DOHH2 (cell line): ENCODE data around the gene TACC2.

ENCODE experiments used
- H3F3A ChIP-seq: fragments of 200-600 bp; sonication (generic), shearing (Covaris generic); 2 replicates; pipeline ENCODE4 v1.6.0; 2016; ENCODE audit warnings: antibody characterized with exemption, mild to moderate bottlenecking; ENCODE audit not compliant: control insufficient read depth, insufficient read depth
- H3K27ac ChIP-seq: fragments of 200-600 bp; sonication (generic); 2 replicates; pipeline ENCODE4 v1.5.1; 2014; ENCODE audit warnings: low read depth, mild to moderate bottlenecking, low read length, moderate library complexity
- H3K27me3 ChIP-seq: fragments of 200-600 bp; sonication (generic); 2 replicates; pipeline ENCODE4 v1.6.1; 2014; ENCODE audit warnings: mild to moderate bottlenecking, low read length, mixed read lengths; ENCODE audit not compliant: control insufficient read depth
- H3K36me3 ChIP-seq: fragments of 200-600 bp; sonication (generic); 2 replicates; pipeline ENCODE4 v1.6.1; 2014; ENCODE audit warnings: mild to moderate bottlenecking, low read length, moderate library complexity, mixed read lengths; ENCODE audit not compliant: control insufficient read depth
- H3K4me1 ChIP-seq: fragments of 200-600 bp; sonication (generic); 2 replicates; pipeline ENCODE4 v1.6.1; 2014; ENCODE audit warnings: mild to moderate bottlenecking, low read length, mixed read lengths; ENCODE audit not compliant: control insufficient read depth
- H3K4me2 ChIP-seq: fragments of 200-600 bp; sonication (generic); 2 replicates; pipeline ENCODE4 v1.6.0; 2014; ENCODE audit warnings: mild to moderate bottlenecking, low read length, moderate library complexity
- H3K4me3 ChIP-seq: fragments of 200-600 bp; sonication (generic); 2 replicates; pipeline ENCODE4 v1.5.1; 2014; ENCODE audit warnings: mild to moderate bottlenecking, low read length, mixed read lengths
- H3K79me2 ChIP-seq: fragments of 200-600 bp; sonication (generic); 2 replicates; pipeline ENCODE4 v1.6.1; 2014; ENCODE audit warnings: mild to moderate bottlenecking, low read length, mixed read lengths; ENCODE audit not compliant: control insufficient read depth
- H3K9me2 ChIP-seq: fragments of 200-600 bp; sonication (generic); replicated peaks from 2 replicates; pipeline ENCODE4 v1.6.1; 2014; ENCODE audit warnings: mild to moderate bottlenecking, low read length, mixed read lengths; ENCODE audit not compliant: control insufficient read depth
- H3K9me3 ChIP-seq: fragments of 200-600 bp; sonication (generic); 2 replicates; pipeline ENCODE4 v1.6.1; 2014; ENCODE audit warnings: antibody characterized with exemption, low read length, mixed read lengths; ENCODE audit not compliant: control insufficient read depth, insufficient read depth
- H4K20me1 ChIP-seq: fragments of 200-600 bp; sonication (generic); 2 replicates; pipeline ENCODE4 v1.6.0; 2014; ENCODE audit warnings: low read depth, mild to moderate bottlenecking, antibody characterized with exemption, low read length, moderate library complexity; ENCODE audit not compliant: control insufficient read depth, insufficient read depth
- EZH2phosphoT487 ChIP-seq: fragments of 200-600 bp; sonication (generic); IDR thresholded peaks from 2 replicates; pipeline ENCODE4 v1.6.1; 2017; ENCODE audit warnings: borderline replicate concordance, mild to moderate bottlenecking, antibody characterized with exemption, low read length, moderate library complexity, mixed read lengths
- TF ChIP-seq, protein P1 (sequence below): fragments of 200-600 bp; sonication (generic); IDR thresholded peaks from one replicate; pipeline ENCODE4 v1.5.1; 2014; ENCODE audit warnings: antibody characterized with exemption, mild to moderate bottlenecking, low read depth, low read length; ENCODE audit not compliant: poor library complexity, severe bottlenecking

The TACC2 gene

DNA sequence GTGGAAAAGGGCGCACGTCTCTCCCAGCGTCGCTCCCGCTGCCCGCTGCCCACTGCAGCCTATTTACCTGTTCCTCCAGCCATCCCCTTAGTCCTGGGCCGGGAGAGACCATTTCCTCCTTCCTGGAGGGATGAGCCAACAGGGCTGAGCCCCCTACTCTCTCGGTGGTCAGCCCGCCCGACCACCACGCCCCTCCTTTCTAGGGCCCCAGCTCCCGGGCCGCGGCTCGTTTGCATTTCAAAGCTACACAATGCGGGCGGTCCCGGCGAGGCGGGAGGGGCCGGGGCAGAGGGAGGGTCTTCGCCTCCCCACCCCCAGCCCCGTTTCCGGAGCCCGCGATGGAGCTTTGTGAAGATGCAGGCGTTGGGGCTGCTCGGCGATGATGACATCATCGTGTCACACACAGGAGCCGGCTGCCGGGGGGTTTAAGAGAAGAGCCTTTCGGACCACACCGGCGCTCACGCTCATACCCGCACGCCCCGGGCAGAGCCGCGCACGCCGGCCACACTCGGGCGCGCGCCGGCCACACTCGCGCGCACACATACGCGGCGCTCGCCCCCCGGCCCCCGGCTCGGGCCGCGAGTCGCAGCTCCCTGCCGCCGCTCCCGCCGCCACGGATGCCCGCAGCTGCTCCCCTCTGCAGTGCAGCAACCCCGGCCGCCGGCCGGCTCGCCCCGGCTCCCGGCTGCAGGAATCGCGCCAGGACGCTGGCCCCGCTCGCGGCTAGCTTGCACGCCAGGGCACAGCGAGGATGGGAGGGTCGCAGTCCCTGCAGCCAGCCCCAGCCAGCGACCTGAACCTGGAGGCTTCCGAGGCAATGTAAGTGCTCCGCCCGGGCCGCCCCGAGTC, 174.4 kb downstream of the TACC2 start:
- H3K27ac ChIP-seq: no peak overlapping the region
- no peaks in the 10 kb centered on the region for H3K36me3 ChIP-seq
- no peaks in the 10 kb centered on the region for H3K4me1 ChIP-seq
- H3K79me2 ChIP-seq: no peaks in the 10 kb centered on the region
- no peaks in the 10 kb centered on the region for H3K9me3 ChIP-seq
- H3K4me2 ChIP-seq: no peak overlapping the region
- no peaks in the 10 kb centered on the region for H4K20me1 ChIP-seq
- TF ChIP-seq, protein P1, sequence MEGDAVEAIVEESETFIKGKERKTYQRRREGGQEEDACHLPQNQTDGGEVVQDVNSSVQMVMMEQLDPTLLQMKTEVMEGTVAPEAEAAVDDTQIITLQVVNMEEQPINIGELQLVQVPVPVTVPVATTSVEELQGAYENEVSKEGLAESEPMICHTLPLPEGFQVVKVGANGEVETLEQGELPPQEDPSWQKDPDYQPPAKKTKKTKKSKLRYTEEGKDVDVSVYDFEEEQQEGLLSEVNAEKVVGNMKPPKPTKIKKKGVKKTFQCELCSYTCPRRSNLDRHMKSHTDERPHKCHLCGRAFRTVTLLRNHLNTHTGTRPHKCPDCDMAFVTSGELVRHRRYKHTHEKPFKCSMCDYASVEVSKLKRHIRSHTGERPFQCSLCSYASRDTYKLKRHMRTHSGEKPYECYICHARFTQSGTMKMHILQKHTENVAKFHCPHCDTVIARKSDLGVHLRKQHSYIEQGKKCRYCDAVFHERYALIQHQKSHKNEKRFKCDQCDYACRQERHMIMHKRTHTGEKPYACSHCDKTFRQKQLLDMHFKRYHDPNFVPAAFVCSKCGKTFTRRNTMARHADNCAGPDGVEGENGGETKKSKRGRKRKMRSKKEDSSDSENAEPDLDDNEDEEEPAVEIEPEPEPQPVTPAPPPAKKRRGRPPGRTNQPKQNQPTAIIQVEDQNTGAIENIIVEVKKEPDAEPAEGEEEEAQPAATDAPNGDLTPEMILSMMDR: no peak
- no peak for TF ChIP-seq EZH2phosphoT487
- no peaks in the 10 kb centered on the region for H3K9me2 ChIP-seq
- no peak overlapping the region for H3K4me3 ChIP-seq
- H3K27me3 ChIP-seq: peaks cover 7% of the 10 kb centered on the region
- no peaks in the 10 kb centered on the region for H3F3A ChIP-seq

DNA sequence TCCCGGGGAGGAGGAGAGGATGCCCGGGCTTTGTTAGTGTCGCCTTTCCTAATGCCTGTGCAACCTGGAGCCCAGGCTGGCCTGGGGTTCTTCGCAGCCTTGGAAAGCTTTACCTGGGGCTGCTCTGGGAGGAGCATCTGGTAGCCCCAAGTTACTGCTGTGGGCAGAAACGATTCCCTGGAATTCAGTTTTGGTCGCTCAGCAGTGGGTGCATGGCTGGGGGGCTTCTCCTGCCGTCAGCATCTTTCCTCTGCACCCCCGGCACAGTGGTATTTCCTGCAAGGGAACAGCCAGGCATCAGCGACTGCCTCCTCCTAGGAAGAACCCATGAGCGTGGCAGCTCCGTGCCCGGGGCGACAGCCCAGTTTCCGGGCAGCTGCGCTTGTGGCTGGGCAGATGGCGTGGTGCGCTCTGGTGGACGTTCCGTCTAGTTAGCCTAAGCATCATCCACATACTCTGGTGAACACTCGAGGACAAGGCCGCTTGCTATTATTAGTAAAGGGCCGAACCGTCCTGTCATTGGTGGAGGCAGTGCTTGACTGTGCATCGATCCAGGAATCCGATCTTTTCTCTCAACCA, 175.1 kb downstream of the TACC2 start:
- no peaks in the 10 kb centered on the region for H3K36me3 ChIP-seq
- H3K4me1 ChIP-seq: no peaks in the 10 kb centered on the region
- no peaks in the 10 kb centered on the region for H3K9me3 ChIP-seq
- no peak overlapping the region for H3K4me2 ChIP-seq
- H3F3A ChIP-seq: no peaks in the 10 kb centered on the region
- no peaks in the 10 kb centered on the region for H4K20me1 ChIP-seq
- TF ChIP-seq EZH2phosphoT487: no peak
- TF ChIP-seq, protein P1: no peak
- H3K27ac ChIP-seq: no peak overlapping the region
- H3K9me2 ChIP-seq: no peaks in the 10 kb centered on the region
- peaks cover 5% of the 10 kb centered on the region for H3K27me3 ChIP-seq
- H3K4me3 ChIP-seq: no peak overlapping the region
- no peaks in the 10 kb centered on the region for H3K79me2 ChIP-seq

DNA sequence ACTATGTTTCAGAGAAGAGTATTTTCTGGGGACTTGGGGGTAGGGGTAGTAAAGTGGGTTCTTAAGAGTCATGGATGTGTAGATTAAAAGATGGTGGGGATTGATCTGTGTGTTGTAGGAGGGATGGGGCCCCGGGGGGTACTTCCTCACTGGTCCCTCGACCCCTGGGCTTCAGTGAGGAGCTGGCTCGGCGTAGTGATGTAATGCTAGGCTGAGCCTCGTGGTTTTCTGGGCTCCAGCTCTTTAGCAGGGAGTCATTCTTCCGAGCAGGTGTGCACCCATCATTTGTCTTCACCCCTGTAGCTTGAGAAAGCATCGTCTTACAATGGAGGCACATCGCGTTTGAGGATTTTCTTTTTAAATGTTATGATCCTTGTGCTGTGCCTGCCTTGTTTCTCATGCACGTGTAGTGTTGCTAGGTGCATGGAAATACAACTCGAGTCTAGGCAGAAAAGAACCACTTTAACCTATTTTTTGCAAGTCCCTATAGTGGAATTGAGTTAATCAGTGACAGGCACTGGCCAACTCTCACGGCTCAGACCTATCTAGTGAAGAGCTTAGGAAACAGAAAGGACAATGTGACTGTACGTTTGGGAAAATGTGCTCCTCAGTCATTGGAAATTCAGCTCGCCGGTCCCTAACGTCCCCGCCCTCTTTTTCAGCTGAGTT, 176.0 kb downstream of the TACC2 start:
- no peaks in the 10 kb centered on the region; the same call in none of the 2 replicates for H3K27me3 ChIP-seq
- no peaks in the 10 kb centered on the region for H3K4me1 ChIP-seq
- H3K79me2 ChIP-seq: no peaks in the 10 kb centered on the region
- no peak overlapping the region for H3K4me2 ChIP-seq
- no peaks in the 10 kb centered on the region for H3K36me3 ChIP-seq
- no peak for TF ChIP-seq EZH2phosphoT487
- TF ChIP-seq, protein P1: no peak
- no peaks in the 10 kb centered on the region for H4K20me1 ChIP-seq
- no peaks in the 10 kb centered on the region for H3F3A ChIP-seq
- no peaks in the 10 kb centered on the region for H3K9me2 ChIP-seq
- no peaks in the 10 kb centered on the region for H3K9me3 ChIP-seq
- H3K27ac ChIP-seq: no peak overlapping the region
- no peak overlapping the region for H3K4me3 ChIP-seq
